NT2/D1 (cell line): ENCODE results near the gene KITLG.

Source experiments
- SUZ12 ChIP-seq: IDR thresholded peaks from 2 replicates; pipeline ENCODE4 v1.6.1; 2011; ENCODE audit not compliant: insufficient read length, insufficient read depth; ENCODE audit errors: extremely low read depth
- YY1 ChIP-seq: IDR thresholded peaks from 2 replicates; pipeline ENCODE4 v1.6.1; 2011; ENCODE audit not compliant: insufficient read length, insufficient read depth
- ZNF274 ChIP-seq: IDR thresholded peaks from 2 replicates; pipeline ENCODE4 v1.6.1; 2011; ENCODE audit warnings: mild to moderate bottlenecking, low read depth, low read length

- TF ChIP-seq ZNF274 (no peak), SUZ12 (no peak), YY1 (no peak)
Observed at GRCh38 chr12:88562846-88563582, 17.3 kb downstream of the KITLG start.
